Placental pericyte (primary cell): ENCODE measurements around the gene WDR3. TPM values are rescaled to one million over a fixed set of nuclear protein-coding genes. Genes with fewer than 3 reads are reported as not detected.

Experiments
- total RNA-seq: library from RNA; depleted of rRNA; stranded (reverse); fragments of >200 nt; gene quantifications from 2 replicates; pipeline ENCODE4 v1.2.3, GENCODE V29; 2012

WDR3 gene
- 16.6 and 29.2 TPM in 2 replicates for total RNA-seq

DNA sequence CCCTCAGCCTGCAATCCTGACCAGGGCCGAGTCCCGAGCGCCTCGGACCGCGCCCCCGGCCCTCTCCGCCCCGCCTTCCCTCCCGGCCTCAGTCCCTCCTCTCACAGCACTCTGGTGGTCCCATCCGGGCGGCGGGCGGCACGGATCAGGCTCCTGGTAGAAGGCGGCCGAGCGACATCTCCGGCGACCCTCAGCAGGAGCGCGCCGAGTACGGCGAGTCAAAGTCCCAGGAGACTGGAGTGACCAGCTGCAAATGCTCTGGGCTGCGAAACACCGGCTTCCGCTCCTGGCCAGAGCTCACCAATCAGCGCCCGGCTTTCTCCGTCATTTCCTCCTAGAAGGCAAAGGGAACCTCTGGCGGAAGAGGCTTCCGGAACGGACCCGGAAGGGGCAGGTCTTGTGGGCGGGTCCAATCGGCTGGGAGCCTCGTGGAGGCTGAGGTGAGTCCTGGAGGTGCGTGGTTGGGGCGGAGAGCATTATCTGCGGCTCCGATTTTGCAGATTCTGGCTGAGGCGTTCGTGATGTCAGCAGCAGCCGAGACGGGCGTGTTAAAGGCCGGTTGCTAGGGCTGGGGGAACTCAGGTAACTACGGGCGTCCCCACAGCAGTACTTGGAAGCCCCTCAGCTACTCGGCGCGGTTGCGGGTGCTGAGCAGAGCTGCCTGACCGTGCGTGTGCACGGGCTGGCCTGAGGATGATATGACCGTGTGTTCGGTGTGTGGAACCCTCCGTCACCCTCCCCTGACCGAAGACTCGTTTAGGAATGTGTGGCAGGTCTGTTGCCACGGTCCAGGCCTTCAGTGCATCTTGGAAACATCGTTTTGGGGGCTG lies at the start of gene WDR3, which contains the start of gene GDAP2:
TSS of gene WDR3 (plus strand) at position 397 of the 830 bp plus-strand sequence. CDS start 3,581 bp downstream, outside the sequence.
TSS of gene GDAP2 (minus strand) at position 279 of the 830 bp plus-strand sequence. CDS start 9,264 bp downstream, outside the sequence.

Other genes with a start within 250 kb of the WDR3 start
- gene GDAP2, start 118 bp upstream of the WDR3 start, total RNA-seq: 23.0 and 31.6 TPM in 2 replicates